HG03097 (cell line): ENCODE measurements around the gene BCL7B.
"Not testable (repeated sequence)": the region's sequence is repeated elsewhere in the genome, so short reads cannot be mapped to it uniquely, and the experiment has no call there.

ENCODE experiments used
- ATAC-seq: cut with Tn5 transposase; IDR thresholded peaks from one replicate; pipeline ENCODE4 v1.9.1; 2021; ENCODE audit not compliant: unreplicated experiment, low FRiP score

Gene BCL7B

DNA sequence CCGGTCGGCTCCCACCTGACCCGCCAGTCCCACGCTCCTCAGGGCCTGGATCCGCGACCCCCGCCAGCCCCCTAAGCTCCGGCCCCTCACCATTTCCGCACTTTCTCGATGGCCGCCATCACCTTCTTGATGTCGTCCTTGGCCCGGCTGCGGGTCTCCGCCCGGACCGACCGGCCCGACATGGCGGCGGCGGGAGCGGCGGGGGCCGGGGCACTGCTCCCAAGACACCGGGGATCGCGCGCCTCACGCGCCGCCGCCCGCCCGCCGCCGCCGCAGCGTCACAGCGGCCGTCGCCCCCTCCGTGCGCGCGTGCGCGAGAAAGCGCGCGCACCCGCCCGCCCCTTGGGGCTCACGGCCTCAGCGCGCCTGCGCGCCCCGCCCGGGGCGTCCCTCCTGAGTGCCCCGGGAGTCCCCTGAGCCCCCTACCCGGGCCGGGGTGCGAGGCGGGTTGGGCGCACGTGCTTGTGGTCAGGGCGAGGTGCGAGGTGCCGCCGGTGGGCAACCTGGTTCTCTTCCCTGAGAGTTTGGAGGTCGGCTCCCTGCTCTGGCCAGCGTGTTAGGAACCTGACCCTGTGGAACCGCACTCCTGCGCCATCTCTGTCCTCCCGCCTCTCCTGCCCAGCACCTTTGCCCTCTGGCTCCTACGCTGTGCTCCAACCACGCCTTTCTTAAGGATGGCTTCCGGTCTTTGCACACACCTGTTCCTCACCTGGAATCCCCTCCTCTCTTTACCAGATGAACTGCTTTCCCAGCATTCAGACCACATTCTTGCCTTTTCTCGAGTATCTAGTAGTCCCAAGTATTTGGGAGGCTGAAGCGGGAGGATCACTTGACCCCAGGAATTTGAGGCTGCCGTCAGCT is at the start of gene BCL7B:
Gene BCL7B, minus strand, starts transcription at position 294 of the 861 bp plus-strand sequence. Its CDS starts 112 bp downstream, at position 182.
- peak; percentile 35 for ATAC-seq

- no peak for ATAC-seq
Measured at GRCh38 chr7:73605601-73606220, 48.2 kb upstream of the BCL7B start.

- ATAC-seq: no peak
Measured at GRCh38 chr7:73602721-73603651, 45.5 kb upstream of the BCL7B start.

- no peak for ATAC-seq
Measured at GRCh38 chr7:73599916-73600315, 42.4 kb upstream of the BCL7B start.

DNA sequence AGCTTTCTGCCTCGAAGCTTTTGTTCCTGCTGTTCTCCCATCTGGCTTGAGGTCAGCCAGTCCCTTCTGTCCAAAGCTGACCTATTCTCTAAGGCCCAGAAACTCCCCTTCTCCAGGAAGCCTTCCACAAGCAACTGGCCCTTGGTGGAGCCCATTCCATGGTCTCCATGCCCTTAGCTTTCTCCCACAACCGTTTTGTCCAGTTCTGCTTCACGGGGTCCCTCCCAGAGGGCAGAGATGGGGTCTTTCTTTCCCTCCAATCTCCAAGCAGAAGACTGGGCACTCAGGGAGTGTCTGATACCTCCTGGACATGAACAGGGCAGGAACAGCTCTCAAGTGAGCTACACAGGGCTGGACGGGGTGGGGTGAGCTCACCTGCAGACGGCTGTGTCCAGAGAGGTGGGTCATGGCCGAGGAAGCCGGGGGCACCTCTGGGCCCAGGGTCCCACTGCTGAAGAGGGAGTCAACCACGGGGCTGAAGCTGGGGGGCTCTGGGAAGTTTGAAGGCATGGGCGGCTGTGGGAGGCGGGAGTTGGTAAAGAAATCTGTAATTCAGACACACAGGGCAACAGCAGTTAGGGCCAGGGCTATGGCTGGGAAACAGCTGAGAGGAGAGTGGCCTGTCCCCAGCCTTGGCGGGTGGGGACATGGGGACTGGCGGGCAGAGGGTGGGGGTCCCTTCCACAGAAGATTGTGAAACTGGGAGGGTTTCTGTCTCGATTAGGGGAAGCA is 41.8 kb upstream of the BCL7B start:
- ATAC-seq: no peak

GRCh38 chr7:73597978-73598782 is 40.7 kb upstream of the BCL7B start:
- no peak for ATAC-seq

- ATAC-seq: no peak
Measured at GRCh38 chr7:73596191-73597065, 38.9 kb upstream of the BCL7B start.

GRCh38 chr7:73595358-73595757 is 37.9 kb upstream of the BCL7B start:
- no peak for ATAC-seq

DNA sequence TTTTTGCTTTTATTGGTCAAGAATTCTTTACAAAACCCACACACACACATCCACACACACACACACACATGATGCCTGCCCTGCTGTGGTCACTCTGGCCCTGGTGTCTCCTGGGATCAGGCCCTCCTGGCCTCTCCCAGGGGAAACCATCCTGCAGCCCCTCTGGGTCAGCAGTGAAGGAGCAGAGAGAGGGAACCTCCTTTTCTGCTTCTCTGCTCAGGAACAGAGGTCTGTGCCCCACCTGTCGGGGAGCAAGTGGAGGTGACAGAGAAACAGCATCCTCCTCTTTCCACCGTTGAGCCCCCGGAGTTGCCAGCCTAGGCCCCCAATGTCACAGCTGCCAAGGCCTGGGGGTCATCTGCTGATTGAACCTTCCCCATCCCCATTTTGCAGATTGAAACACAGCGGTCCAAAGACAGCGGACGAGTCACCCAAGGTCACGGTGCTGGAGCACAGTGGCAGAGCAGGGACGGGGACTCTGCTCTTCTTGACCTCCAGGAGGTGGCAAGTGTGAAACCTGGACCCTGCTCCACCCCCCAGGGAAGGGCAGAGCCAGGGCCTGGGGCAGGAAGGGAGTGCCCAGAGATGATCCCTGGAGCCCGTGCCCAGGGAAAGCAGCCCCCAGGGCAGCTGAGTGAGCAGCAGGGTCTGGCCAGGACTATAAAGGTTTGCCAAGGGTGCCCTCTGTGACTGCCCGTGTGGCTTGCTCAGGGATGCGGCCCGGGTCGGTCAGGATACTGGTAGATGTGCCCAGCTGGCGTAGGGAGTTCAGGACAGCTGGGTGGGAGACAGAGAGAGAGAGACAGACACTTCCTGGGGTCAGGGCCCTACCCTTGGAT is 35.9 kb upstream of the BCL7B start:
- ATAC-seq: no peak

GRCh38 chr7:73586911-73587310 is 29.4 kb upstream of the BCL7B start:
- no peak for ATAC-seq

- ATAC-seq: no peak
Measured at GRCh38 chr7:73585196-73585595, 27.7 kb upstream of the BCL7B start.

- ATAC-seq: no peak
Measured at GRCh38 chr7:73582664-73583202, 25.2 kb upstream of the BCL7B start.

DNA sequence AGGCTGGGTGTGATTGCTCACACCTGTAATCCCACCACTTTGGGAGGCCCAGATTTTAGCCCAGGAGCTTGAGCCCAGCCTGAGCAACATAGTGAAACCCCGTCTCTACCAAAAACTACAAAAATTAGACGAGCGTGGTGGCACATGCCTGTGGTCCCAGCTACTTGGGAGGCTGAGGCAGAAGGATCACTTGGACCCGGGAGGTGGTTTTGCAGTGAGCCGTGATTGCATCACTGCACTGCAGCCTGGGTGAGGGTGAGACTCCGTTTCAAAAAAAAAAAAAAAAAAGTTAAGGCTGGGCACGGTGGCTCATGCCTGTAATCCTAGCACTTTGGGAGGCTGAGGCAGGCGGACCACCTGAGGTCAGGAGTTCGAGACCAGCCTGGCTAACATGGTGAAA is 23.5 kb upstream of the BCL7B start:
- ATAC-seq: not testable (repeated sequence)

DNA sequence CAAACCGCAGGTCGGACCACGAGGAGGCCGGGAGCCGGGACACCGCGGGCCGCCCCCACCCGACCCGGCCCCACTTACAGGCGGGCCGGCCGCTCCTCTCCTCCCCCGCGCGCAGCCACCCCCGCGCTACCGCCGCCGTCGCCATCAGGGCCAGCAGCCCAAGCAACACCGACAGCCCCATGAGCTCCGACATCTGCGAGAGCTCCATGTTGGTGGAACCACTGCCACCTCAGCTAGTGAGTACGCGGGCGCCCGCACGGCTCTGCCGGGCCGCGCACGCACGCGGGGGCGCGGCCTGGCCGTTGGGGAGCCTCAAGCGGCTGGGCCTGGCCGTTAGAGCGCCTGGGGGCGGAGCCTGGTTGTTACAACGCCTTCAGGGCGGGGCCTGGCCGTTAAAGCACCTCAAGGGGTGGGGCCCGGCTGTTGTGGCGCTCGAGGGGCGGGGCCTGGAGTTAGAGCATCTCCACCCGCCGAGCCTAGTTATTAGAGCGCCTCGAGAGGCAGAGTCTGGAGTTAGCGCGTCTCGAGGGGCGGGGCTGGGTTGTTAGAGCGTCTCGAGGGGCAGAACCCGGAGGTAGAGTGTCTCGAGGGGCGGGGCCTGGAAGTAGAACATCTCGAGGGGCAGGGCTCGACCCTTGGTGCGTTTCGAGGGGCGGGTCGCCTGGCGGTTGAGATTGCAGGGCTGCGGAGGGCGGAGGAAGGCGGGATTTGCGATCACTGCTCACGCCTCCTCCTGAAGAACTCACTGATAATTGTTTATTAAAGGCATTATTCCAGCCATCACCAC is 21.0 kb upstream of the BCL7B start, which contains the start of gene TBL2:
Gene TBL2, minus strand, starts transcription at position 238 of the 787 bp plus-strand sequence. Its CDS starts 30 bp downstream, at position 208.
- ATAC-seq: peak; percentile 88

DNA sequence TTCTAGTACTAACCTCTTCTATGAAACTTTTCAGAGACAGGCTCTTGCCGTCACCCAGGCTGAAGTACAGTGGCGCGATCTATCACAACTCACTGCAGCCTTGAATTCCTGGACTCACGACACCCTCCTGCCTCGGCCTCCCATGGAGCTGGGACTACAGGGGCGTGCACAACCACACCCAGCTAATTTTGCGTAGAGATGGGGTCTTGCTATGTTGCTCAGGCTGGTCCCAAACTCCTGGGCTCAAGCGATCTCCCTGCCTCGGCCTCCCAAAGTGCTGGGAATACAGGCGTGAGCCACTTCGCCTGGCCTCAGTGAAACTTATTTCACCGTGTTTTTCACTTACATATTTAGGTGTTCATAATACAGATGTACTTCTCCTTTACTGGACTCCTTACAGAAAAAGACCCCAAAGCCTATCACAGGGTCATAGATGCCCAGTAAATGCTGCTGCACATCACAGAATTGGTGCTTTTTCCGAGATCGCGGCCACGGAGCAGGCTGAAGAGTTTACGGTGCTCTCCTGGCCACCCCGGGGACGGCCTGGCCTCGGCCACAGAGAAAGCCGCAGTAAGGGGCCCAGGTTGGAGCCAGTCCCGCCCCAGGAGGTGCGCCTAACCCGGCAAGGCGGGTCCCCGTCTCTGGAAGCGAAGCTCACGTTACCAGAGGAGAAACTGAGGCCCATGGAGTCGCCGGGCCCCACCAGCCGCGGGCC is 20.3 kb upstream of the BCL7B start:
- no peak for ATAC-seq

GRCh38 chr7:73573791-73574190 is 16.3 kb upstream of the BCL7B start:
- no peak for ATAC-seq
